ENCODE measurements around the gene BRAF. TPM values are rescaled to one million over a fixed set of nuclear protein-coding genes. Genes with fewer than 3 reads are reported as not detected.
"Not testable (repeated sequence)": the region's sequence is repeated elsewhere in the genome, so short reads cannot be mapped to it uniquely, and the experiment has no call there.

Gene BRAF
- total and polyA plus RNA-seq, 8 donors, result 24.5 to 35.9 (median 29.6) TPM

GRCh38 chr7:140966561-140967233 lies 42.0 kb upstream of the BRAF start:
- Histone ChIP-seq H3K27ac (no peak overlapping the region), H3K36me3 (no peaks in the 10 kb centered on the region), H3K4me3 (no peak overlapping the region), H3K4me1 (no peaks in the 10 kb centered on the region), H3K9me3 (no peaks in the 10 kb centered on the region), H3K27me3 (no peaks in the 10 kb centered on the region)
- TF ChIP-seq CTCF (IDR thresholded peaks at IDR 0.05), result no peak
- DNase-seq (no peak), ATAC-seq (no peak)
- intact Hi-C loops (cut with DNase I), result no loop called here

- peaks cover 0 to 11% of the 10 kb centered on the region in 2 donors for H3K9me3 ChIP-seq
- intact Hi-C loops (cut with DNase I), result no loop called here
- ATAC-seq, result no peak
- H3K4me3 ChIP-seq, result no peak overlapping the region
- no peak overlapping the region for H3K27ac ChIP-seq
- no peak for DNase-seq
- no peaks in the 10 kb centered on the region for H3K4me1 ChIP-seq
- no peaks in the 10 kb centered on the region for H3K27me3 ChIP-seq
- no peaks in the 10 kb centered on the region for H3K36me3 ChIP-seq
- TF ChIP-seq CTCF (IDR thresholded peaks at IDR 0.05), result no peak
Measured at GRCh38 chr7:140961117-140961516, 36.4 kb upstream of the BRAF start.

- H3K4me3 ChIP-seq; H3K27ac ChIP-seq; ATAC-seq; DNase-seq; H3K4me1 ChIP-seq; H3K36me3 ChIP-seq; intact Hi-C loops (cut with DNase I); H3K27me3 ChIP-seq: not testable (repeated sequence)
- H3K9me3 ChIP-seq, result peaks cover 0 to 11% of the 10 kb centered on the region in 2 donors
Measured at GRCh38 chr7:140956997-140957396, 32.3 kb upstream of the BRAF start.

GRCh38 chr7:140945940-140946339 lies 21.2 kb upstream of the BRAF start:
- Histone ChIP-seq H3K9me3 (no peaks in the 10 kb centered on the region), H3K4me3 (no peak overlapping the region), H3K27me3 (no peaks in the 10 kb centered on the region), H3K4me1 (no peaks in the 10 kb centered on the region), H3K36me3 (no peaks in the 10 kb centered on the region), H3K27ac (no peak overlapping the region)
- no peak for ATAC-seq
- intact Hi-C loops (cut with DNase I), result no loop called here
- no peak for TF ChIP-seq CTCF (IDR thresholded peaks at IDR 0.05)
- DNase-seq, result no peak

- H3K4me1 ChIP-seq; intact Hi-C loops (cut with DNase I); H3K27me3 ChIP-seq; H3K36me3 ChIP-seq; DNase-seq; H3K9me3 ChIP-seq; H3K4me3 ChIP-seq; ATAC-seq; H3K27ac ChIP-seq: not testable (repeated sequence)
Measured at GRCh38 chr7:140942242-140942641, 17.5 kb upstream of the BRAF start.

GRCh38 chr7:140940898-140941297 lies 16.2 kb upstream of the BRAF start:
- Histone ChIP-seq H3K27ac (no peak overlapping the region), H3K27me3 (no peaks in the 10 kb centered on the region), H3K36me3 (no peaks in the 10 kb centered on the region), H3K4me3 (no peak overlapping the region), H3K9me3 (no peaks in the 10 kb centered on the region), H3K4me1 (no peaks in the 10 kb centered on the region)
- no peak for ATAC-seq
- intact Hi-C loops (cut with DNase I), result no loop called here
- DNase-seq, result no peak
- TF ChIP-seq CTCF (IDR thresholded peaks at IDR 0.05), result no peak
